DOHH2 (cell line): Measurements from ENCODE around the gene PARD6B.

Source experiments
- H3F3A ChIP-seq: fragments of 200-600 bp; sonication (generic), shearing (Covaris generic); 2 replicates; pipeline ENCODE4 v1.6.0; 2016; ENCODE audit warnings: antibody characterized with exemption, mild to moderate bottlenecking; ENCODE audit not compliant: control insufficient read depth, insufficient read depth
- H3K27ac ChIP-seq: fragments of 200-600 bp; sonication (generic); 2 replicates; pipeline ENCODE4 v1.5.1; 2014; ENCODE audit warnings: low read depth, mild to moderate bottlenecking, low read length, moderate library complexity
- H3K27me3 ChIP-seq: fragments of 200-600 bp; sonication (generic); 2 replicates; pipeline ENCODE4 v1.6.1; 2014; ENCODE audit warnings: mild to moderate bottlenecking, low read length, mixed read lengths; ENCODE audit not compliant: control insufficient read depth
- H3K36me3 ChIP-seq: fragments of 200-600 bp; sonication (generic); 2 replicates; pipeline ENCODE4 v1.6.1; 2014; ENCODE audit warnings: mild to moderate bottlenecking, low read length, moderate library complexity, mixed read lengths; ENCODE audit not compliant: control insufficient read depth
- H3K4me1 ChIP-seq: fragments of 200-600 bp; sonication (generic); 2 replicates; pipeline ENCODE4 v1.6.1; 2014; ENCODE audit warnings: mild to moderate bottlenecking, low read length, mixed read lengths; ENCODE audit not compliant: control insufficient read depth
- H3K4me2 ChIP-seq: fragments of 200-600 bp; sonication (generic); 2 replicates; pipeline ENCODE4 v1.6.0; 2014; ENCODE audit warnings: mild to moderate bottlenecking, low read length, moderate library complexity
- H3K4me3 ChIP-seq: fragments of 200-600 bp; sonication (generic); 2 replicates; pipeline ENCODE4 v1.5.1; 2014; ENCODE audit warnings: mild to moderate bottlenecking, low read length, mixed read lengths
- H3K79me2 ChIP-seq: fragments of 200-600 bp; sonication (generic); 2 replicates; pipeline ENCODE4 v1.6.1; 2014; ENCODE audit warnings: mild to moderate bottlenecking, low read length, mixed read lengths; ENCODE audit not compliant: control insufficient read depth
- H3K9me2 ChIP-seq: fragments of 200-600 bp; sonication (generic); replicated peaks from 2 replicates; pipeline ENCODE4 v1.6.1; 2014; ENCODE audit warnings: mild to moderate bottlenecking, low read length, mixed read lengths; ENCODE audit not compliant: control insufficient read depth
- H3K9me3 ChIP-seq: fragments of 200-600 bp; sonication (generic); 2 replicates; pipeline ENCODE4 v1.6.1; 2014; ENCODE audit warnings: antibody characterized with exemption, low read length, mixed read lengths; ENCODE audit not compliant: control insufficient read depth, insufficient read depth
- H4K20me1 ChIP-seq: fragments of 200-600 bp; sonication (generic); 2 replicates; pipeline ENCODE4 v1.6.0; 2014; ENCODE audit warnings: low read depth, mild to moderate bottlenecking, antibody characterized with exemption, low read length, moderate library complexity; ENCODE audit not compliant: control insufficient read depth, insufficient read depth
- CTCF ChIP-seq: fragments of 200-600 bp; sonication (generic); IDR thresholded peaks from one replicate; pipeline ENCODE4 v1.5.1; 2014; ENCODE audit warnings: antibody characterized with exemption, mild to moderate bottlenecking, low read depth, low read length; ENCODE audit not compliant: poor library complexity, severe bottlenecking
- EZH2phosphoT487 ChIP-seq: fragments of 200-600 bp; sonication (generic); IDR thresholded peaks from 2 replicates; pipeline ENCODE4 v1.6.1; 2017; ENCODE audit warnings: borderline replicate concordance, mild to moderate bottlenecking, antibody characterized with exemption, low read length, moderate library complexity, mixed read lengths

The PARD6B gene

GRCh38 chr20:50801747-50802125 lies 70.4 kb downstream of the PARD6B start:
- no peak for TF ChIP-seq CTCF
- no peak for TF ChIP-seq EZH2phosphoT487
- H3K4me2 ChIP-seq, result peak overlapping the region; percentile 92
- H3F3A ChIP-seq, result peaks cover 73% of the 10 kb centered on the region
- H3K9me2 ChIP-seq, result no peaks in the 10 kb centered on the region
- H3K27me3 ChIP-seq, result no peaks in the 10 kb centered on the region
- H3K27ac ChIP-seq, result peak overlapping the region; percentile 95
- no peaks in the 10 kb centered on the region for H4K20me1 ChIP-seq
- H3K9me3 ChIP-seq, result no peaks in the 10 kb centered on the region
- peaks cover 93% of the 10 kb centered on the region for H3K79me2 ChIP-seq
- peak overlapping the region; percentile 71 for H3K4me3 ChIP-seq
- peaks cover 99% of the 10 kb centered on the region for H3K4me1 ChIP-seq
- peaks cover 79% of the 10 kb centered on the region for H3K36me3 ChIP-seq

- Histone ChIP-seq H3K27ac (peak overlapping the region; percentile 95), H3K9me2 (no peaks in the 10 kb centered on the region), H3K9me3 (no peaks in the 10 kb centered on the region), H3K4me2 (peak overlapping the region; percentile 92), H3F3A (peaks cover 73% of the 10 kb centered on the region), H3K27me3 (no peaks in the 10 kb centered on the region), H3K4me3 (peak overlapping the region; percentile 71), H4K20me1 (no peaks in the 10 kb centered on the region), H3K36me3 (peaks cover 74% of the 10 kb centered on the region), H3K4me1 (peaks cover 99% of the 10 kb centered on the region), H3K79me2 (peaks cover 93% of the 10 kb centered on the region)
- TF ChIP-seq CTCF (no peak), EZH2phosphoT487 (no peak)
These were observed 70.9 kb downstream of the PARD6B start for GRCh38 chr20:50802289-50802688.

DNA sequence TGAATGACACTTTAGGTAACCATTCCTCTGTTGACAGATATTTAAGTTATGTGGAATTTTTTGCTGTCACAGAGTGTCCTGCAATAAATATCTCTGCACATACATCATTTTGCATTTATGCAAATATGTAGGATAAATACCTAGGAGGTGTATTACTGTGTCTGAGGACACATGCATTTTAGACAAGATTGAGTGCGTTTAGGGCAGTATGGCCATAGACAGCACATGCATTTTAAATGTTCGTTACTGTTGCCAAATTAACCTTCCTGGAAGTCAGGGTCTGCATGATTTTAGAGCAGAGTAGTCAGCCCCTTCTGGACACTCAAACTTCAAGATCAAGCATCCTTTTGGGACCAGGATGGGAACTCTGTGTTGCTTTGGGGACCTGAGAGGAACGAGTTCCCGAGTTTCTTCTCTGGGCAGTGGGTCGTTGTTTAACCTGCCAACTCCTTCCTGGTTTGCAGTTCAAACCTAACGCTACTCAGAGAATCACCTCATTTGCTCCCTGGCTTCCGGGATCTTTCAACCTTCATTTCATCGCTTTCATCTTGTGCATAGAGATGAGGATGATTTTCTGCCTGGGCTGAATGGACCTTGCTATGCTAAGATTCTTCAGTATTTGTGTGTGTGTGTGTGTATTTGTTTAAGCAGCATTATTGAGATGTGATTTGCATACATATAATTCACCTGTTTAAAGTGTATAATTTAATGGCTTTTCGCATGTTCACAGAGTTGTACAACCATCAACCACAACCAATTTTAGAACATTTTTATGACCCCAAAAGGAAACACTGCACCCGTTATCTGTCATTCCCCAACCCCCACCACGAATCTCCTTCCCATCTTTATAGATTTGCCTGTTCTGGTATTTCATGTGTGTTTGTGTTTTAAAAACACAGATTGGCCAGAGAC lies 73.3 kb downstream of the PARD6B start:
- no peaks in the 10 kb centered on the region for H4K20me1 ChIP-seq

More for the DNA sequence above, 73.3 kb downstream of the PARD6B start:
- peaks cover 67% of the 10 kb centered on the region for H3K36me3 ChIP-seq
- peak overlapping the region; percentile 71 for H3K4me3 ChIP-seq
- TF ChIP-seq EZH2phosphoT487, result no peak
- TF ChIP-seq CTCF, result no peak
- no peaks in the 10 kb centered on the region for H3K9me2 ChIP-seq
- peak overlapping the region; percentile 95 for H3K27ac ChIP-seq
- H3F3A ChIP-seq, result peaks cover 72% of the 10 kb centered on the region
- peaks cover 100% of the 10 kb centered on the region for H3K4me1 ChIP-seq
- peaks cover 3% of the 10 kb centered on the region; the same call in 1 of the 2 replicates for H3K9me3 ChIP-seq
- H3K27me3 ChIP-seq, result no peaks in the 10 kb centered on the region
- H3K79me2 ChIP-seq, result peaks cover 93% of the 10 kb centered on the region
- peak overlapping the region; percentile 92 for H3K4me2 ChIP-seq
